OCI-M1 (cell line): ENCODE data around the gene LSM7.

ENCODE experiments used
- DNase-seq: peaks from one replicate; lab custom pipeline; 2025; lab: John Stamatoyannopoulos, UW

The LSM7 gene

DNA sequence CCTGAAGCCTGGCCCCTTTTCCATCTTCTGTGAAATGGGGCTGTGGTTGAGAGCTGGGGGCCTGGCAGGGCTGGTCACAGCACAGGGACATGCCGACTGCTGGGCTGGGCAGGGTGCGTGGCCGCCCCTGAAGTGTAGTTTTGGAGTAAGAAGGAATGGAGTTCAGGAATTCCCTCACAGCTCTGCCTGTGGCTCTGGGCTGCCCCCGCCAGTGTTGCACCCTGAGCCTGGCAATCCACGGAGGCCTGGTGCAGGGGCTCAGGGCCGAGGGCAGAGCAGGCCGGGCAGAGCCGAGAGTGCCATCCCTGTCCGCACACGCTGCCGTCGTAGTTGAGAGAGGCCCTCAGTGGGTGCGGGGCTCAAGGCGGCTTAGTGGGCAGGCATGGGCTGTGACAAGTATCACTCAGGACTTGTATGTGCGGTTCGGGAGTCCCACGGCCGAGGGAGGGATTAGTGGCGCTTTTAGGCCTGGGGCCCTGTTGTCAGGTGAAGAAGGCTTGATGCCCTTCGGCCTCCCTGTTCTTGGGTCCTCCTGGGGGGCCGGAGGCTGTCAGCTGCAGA, 9.7 kb upstream of the LSM7 start:
- no peak for DNase-seq

- DNase-seq = no peak
These were observed 8.9 kb upstream of the LSM7 start for GRCh38 chr19:2337329-2337707.

GRCh38 chr19:2336528-2337328, 8.3 kb upstream of the LSM7 start:
- no peak for DNase-seq

GRCh38 chr19:2335848-2336247, 7.5 kb upstream of the LSM7 start:
- DNase-seq = no peak

- no peak for DNase-seq
These were observed 6.8 kb upstream of the LSM7 start for GRCh38 chr19:2334986-2335846.

DNA sequence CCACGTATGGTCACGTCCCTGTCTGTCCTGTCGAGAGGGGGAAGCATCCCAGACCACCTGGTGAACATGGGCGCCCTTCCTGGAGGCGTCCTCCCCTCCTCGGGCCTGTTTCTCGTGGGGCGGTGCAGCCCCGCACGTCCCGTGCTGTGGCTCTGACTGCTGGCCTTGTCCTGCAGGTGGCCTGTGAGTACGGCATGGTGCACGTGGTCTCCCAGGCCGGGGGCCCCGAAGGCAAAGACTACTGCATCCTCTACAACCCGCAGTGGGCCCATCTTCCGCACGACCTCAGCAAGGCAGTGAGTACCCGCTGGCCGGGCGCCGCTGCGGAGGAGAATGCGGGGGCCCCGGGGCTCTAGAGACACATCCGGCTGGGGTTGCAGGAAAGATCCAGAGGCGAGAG, 6.0 kb upstream of the LSM7 start:
- DNase-seq = no peak

DNA sequence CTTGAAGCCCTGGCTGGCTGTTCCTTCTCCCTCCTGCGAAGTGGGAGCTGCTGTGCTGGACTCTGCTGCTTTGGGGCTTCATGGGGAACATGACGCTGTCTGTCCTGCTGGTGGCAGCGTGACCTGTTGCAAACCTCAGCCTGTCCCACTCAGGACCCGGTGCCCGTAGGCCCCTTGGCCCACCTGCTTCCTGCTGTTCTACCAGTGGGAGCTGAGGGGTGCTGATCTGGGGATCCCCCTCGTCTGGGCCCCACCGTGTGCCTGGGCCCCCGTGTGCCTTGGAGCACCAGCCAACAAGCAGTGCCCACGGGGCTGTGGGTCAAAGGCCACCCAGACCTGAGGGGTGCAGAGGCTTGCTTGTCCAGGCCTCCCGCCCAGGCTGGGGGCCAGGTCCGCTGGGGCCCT, 5.4 kb upstream of the LSM7 start:
- DNase-seq = no peak

DNA sequence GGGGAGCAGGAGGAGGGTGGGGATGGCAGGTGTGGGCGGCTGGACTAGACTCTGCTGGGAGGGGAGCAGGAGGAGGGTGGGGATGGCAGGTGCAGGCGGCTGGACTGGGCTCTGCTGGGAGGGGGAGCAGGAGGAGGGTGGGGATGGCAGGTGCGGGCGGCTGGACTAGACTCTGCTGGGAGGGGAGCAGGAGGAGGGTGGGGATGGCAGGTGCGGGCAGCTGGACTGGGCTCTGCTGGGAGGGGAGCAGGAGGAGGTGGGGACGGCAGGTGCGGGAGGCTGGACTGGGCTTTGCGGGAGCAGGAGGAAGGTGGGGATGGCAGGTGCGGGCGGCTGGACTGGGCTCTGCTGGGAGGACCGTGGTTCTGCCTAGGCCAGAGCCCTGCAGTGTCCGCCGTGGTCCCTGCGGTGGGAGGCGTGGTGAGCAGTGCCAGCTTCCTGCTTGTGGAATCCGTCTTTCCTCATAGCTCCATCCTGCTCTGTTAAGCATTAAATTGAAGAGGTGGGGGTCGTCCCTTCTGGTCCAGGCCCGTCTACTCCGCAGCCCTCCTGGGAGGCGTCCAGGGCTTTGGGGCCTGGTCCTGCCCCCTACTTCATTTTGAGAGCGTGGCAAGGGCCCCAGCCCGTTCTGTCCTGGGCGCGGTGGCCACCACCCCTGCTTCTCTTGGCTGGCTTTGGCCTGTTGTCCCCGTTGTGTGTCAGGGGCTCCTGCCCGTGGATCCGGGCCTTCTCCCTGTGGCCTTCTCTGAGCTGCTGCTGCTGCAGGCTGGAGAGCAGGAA, 4.8 kb upstream of the LSM7 start:
- DNase-seq = no peak

- no peak for DNase-seq
These were observed 4.1 kb upstream of the LSM7 start for GRCh38 chr19:2332341-2333026.

DNA sequence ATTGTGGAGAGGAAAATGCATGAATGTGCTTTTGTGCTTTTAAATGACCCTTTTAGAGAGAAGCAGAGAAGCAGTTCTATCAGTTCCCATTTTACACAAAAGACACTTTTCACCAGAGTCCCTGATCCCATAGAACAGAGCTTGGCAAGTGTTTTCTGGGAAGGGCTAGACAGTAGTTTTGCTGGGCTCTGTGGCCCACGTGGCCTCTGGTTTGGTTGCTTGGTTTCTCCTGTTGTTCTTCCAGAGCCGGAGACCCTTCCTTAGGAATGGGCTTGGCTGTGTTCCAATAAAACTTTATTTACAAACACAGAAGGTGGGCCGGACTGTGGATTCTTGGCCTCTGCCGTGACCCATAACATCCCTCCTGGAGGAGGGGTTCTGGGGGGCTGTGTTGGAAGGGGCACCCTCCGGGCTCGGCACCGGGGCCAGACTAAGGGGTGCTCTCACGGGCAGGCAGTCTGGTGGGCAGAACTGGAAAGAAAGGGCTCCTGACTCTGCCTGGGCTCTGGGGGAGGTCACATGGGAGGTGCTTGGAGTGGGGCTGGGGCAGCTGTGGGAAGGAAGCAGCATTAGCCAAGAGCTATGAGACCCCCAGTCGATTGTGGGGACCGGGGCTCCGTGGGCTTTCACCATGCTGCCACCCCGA, 3.3 kb upstream of the LSM7 start:
- no peak for DNase-seq

GRCh38 chr19:2330632-2331284, 2.4 kb upstream of the LSM7 start:
- DNase-seq = no peak

DNA sequence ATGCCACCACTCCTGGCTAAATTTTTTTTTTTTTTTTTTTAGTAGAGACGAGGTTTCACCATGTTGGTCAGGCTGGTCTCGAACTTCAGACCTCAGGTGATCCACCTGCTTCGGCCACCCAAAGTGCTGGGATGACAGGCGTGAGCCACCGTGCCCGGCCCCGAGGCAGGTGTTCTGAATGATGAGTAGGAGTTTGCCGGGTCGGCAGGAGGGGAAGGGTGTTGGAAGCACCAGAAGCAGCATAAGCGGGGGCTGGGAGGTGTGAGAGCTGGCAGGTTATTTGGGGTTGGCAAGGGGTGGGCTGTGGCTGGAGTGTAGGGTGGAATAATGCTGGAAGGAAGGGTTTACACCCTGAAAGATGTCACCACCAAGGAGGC, 1.9 kb upstream of the LSM7 start:
- DNase-seq = no peak

DNA sequence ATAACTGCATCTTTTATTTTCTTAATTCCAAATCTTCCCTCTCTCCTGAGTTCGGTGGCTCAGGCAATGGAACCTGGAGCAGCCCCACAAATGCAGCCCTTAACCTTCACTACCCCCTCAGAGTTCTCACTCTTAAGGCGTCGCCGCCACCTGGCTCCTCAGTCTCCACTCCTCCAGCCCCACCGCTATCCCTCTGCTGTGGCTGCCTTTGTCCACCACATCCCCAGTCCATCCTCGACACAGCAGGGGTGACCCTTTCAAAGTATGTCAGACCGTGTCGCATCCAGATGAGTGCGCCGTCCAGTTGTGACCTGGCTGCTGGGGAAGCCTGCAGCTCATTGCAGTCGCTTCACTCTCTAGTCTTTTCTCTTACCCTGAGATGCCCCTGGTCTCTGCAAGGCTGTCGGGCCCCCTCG, 1.1 kb upstream of the LSM7 start:
- no peak for DNase-seq

DNA sequence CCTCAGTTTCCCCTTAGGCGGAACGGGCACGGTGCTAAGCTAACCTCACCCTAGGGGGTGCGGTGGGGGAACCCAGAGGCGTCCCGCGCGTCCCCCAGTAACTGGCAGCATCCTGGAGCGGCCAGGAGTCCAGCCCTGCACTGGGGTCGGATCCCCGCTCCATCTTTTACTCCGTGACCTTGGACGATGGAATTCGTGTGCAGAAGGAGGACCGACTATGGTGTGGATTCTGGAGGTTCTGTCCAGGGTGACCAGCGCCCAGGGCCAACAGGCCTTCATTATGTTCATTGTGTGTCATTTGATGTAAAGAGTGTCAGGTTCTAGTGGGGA, 728 bp upstream of the LSM7 start:
- no peak for DNase-seq

GRCh38 chr19:2327773-2328400, 499 bp downstream of the LSM7 start:
- DNase-seq = peak; percentile 42

GRCh38 chr19:2326699-2327360, 1.6 kb downstream of the LSM7 start:
- no peak for DNase-seq

DNA sequence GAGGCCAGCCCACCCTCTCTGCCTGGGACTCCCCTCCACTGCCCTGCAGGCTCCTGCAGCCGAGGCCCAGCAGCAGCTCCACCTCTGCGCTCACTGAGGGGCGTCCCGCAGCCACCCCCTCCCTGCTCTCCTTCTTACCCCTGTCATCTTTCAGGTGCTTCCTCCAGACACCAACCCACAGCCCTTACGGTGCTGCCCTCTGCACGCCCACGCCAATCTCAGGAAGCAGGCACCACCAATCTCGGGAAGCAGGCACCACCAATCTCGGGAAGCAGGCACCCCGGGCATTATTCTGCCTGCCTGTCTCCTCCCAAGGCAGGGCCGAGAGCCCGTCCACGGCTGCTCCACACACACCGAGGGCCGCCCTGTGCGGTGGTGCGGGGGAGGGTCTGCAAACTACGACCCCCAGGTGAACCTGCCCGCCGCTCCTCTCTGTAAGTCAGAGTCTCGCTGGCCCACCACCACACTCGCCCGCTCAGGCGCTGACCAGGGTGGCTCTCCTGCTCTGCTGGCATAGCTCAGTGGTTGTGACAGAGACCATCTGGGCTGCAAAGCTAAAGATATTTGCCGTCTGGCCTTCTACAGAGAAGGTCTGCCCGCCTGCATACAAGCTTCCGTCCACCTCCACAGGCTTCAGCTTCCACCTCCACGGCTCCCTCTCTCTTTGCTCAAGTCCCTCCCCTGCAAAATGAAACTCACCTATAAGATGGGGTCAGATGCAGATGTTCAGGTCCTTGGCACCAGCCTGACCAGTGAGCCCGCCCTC, 2.9 kb downstream of the LSM7 start:
- DNase-seq = no peak

DNA sequence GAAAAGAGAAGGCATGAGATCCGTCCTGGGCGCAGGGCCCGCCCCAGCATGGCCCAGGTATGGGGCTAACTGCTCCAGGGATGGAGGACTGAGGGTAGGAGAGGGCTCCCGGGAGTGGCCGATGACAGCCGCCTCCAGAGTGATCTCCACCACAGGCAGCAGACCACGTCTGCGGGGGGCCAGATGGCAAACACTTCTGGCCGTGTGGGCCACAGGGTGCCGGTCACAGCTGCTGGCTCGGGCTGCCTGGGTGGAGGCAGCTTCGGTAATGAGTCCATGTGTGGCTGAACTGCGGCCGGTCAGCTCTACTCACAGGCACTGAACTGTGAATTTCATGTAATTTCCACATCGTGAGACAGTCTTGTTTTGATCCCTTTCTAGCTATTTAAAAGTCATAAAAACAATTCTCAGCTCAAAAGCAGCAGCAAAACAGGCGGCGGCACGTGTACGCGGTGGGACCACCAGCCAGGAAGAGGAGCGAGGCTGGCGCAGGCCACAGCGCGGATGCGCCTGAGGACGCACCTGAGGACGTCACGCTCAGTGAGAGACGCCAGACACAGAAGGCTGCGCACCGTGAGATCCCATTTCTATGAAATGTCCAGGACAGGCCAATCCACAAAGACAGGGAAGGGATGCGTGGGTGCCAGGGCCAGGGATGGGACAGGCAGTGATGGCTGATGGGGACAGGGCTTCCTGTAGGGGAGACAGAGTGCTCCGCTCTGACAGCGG, 4.0 kb downstream of the LSM7 start:
- DNase-seq = no peak
